GM15510 (cell line): ENCODE measurements around the gene HABP2.

Experiments used
- POLR2A ChIP-seq: IDR thresholded peaks from 3 replicates; pipeline ENCODE4 v1.6.1; 2011; ENCODE audit warnings: borderline replicate concordance; ENCODE audit not compliant: insufficient read length; ENCODE audit errors: extremely low read depth

Gene HABP2

GRCh38 chr10:113592380-113592779 lies 39.5 kb downstream of the HABP2 start:
- TF ChIP-seq POLR2A, result no peak

GRCh38 chr10:113594652-113595051 lies 41.8 kb downstream of the HABP2 start:
- TF ChIP-seq POLR2A, result no peak

GRCh38 chr10:113600569-113600968 lies 47.7 kb downstream of the HABP2 start:
- no peak for TF ChIP-seq POLR2A

- no peak for TF ChIP-seq POLR2A
These were observed 50.4 kb downstream of the HABP2 start for GRCh38 chr10:113603057-113603777.

GRCh38 chr10:113604572-113604971 lies 51.7 kb downstream of the HABP2 start:
- TF ChIP-seq POLR2A, result no peak

GRCh38 chr10:113605268-113605978 lies 52.6 kb downstream of the HABP2 start:
- no peak for TF ChIP-seq POLR2A

- no peak for TF ChIP-seq POLR2A
These were observed 56.9 kb downstream of the HABP2 start for GRCh38 chr10:113609704-113610108.

- TF ChIP-seq POLR2A, result no peak
These were observed 58.1 kb downstream of the HABP2 start for GRCh38 chr10:113610631-113611601.

- TF ChIP-seq POLR2A, result no peak
These were observed 59.3 kb downstream of the HABP2 start for GRCh38 chr10:113612154-113612553.

GRCh38 chr10:113613427-113613826 lies 60.6 kb downstream of the HABP2 start:
- TF ChIP-seq POLR2A, result no peak

GRCh38 chr10:113613977-113614690 lies 61.3 kb downstream of the HABP2 start:
- no peak for TF ChIP-seq POLR2A

- no peak for TF ChIP-seq POLR2A
These were observed 63.6 kb downstream of the HABP2 start for GRCh38 chr10:113616244-113617074.

GRCh38 chr10:113617086-113617485 lies 64.2 kb downstream of the HABP2 start:
- no peak for TF ChIP-seq POLR2A
